HEK293 (cell line): Measurements from ENCODE around the gene CLTC.

ENCODE experiments used
- CTCF ChIA-PET: fragments of 350-600 bp; formaldehyde crosslinking; extraction: SDS; loops from one replicate; lab custom pipeline; 2021; ENCODE audit warnings: antibody characterized with exemption; lab: Yijun Ruan, JAX
- POLR2A ChIA-PET: fragments of 300-600 bp; formaldehyde crosslinking; extraction: SDS; loops from one replicate; lab custom pipeline; 2020; ENCODE audit warnings: antibody characterized with exemption, inconsistent platforms; lab: Yijun Ruan, JAX
- H3K27ac ChIP-seq: fragments of 200-500 bp; sonication (Bioruptor generic); 2 replicates; pipeline ENCODE4 v1.5.1; 2014; ENCODE audit warnings: low read depth, low read length, control low read depth, inconsistent platforms; ENCODE audit errors: extremely low read depth
- H3K36me3 ChIP-seq, 2 experiments: fragments of 200-500 bp in 1 of 2; sonication (Bioruptor generic) in 1 of 2; 1 replicate in 1 of 2; 2 replicates in 1 of 2; pipeline ENCODE4 v1.5.1; 2014 to 2017; ENCODE audit warnings: inconsistent platforms in 2 of 2, low read length in 2 of 2; ENCODE audit not compliant: control insufficient read depth in 2 of 2, insufficient read depth in 1 of 2
- H3K4me1 ChIP-seq: fragments of 200-500 bp; sonication (Bioruptor generic); 2 replicates; pipeline ENCODE4 v1.5.1; 2014; ENCODE audit warnings: mild to moderate bottlenecking, low read length, inconsistent platforms; ENCODE audit not compliant: control insufficient read depth, insufficient read depth
- H3K4me3 ChIP-seq: 2 replicates; pipeline ENCODE4 v1.5.1; 2011; ENCODE audit warnings: low read depth, mild to moderate bottlenecking, control low read depth, low read length, moderate library complexity
- H3K9me3 ChIP-seq: fragments of 200-500 bp; sonication (Bioruptor generic); 2 replicates; pipeline ENCODE4 v1.5.1; 2014; ENCODE audit warnings: low read depth, low read length, inconsistent platforms; ENCODE audit not compliant: control insufficient read depth, insufficient read depth
- FEZF1 ChIP-seq: fragments of 450-650 bp; formaldehyde crosslinking; IDR thresholded peaks from 2 replicates; pipeline ENCODE4 v1.5.1; 2016; ENCODE audit warnings: missing biosample characterization, missing genetic modification characterization
- YY2 ChIP-seq: fragments of 450-650 bp; formaldehyde crosslinking; IDR thresholded peaks from 2 replicates; pipeline ENCODE4 v1.5.1; 2016; ENCODE audit warnings: missing biosample characterization, missing genetic modification characterization
- ZFP3 ChIP-seq: fragments of 450-650 bp; formaldehyde crosslinking; IDR thresholded peaks from 2 replicates; pipeline ENCODE4 v1.5.1; 2016; ENCODE audit warnings: low read depth, missing biosample characterization, missing genetic modification characterization
- ZNF112 ChIP-seq: fragments of 450-650 bp; formaldehyde crosslinking; IDR thresholded peaks from 2 replicates; pipeline ENCODE4 v1.5.0; 2017; ENCODE audit warnings: missing biosample characterization, missing genetic modification characterization
- ZNF133 ChIP-seq: fragments of 450-650 bp; formaldehyde crosslinking; IDR thresholded peaks from 2 replicates; pipeline ENCODE4 v1.5.1; 2016; ENCODE audit warnings: missing biosample characterization, missing genetic modification characterization
- ZNF248 ChIP-seq: fragments of 450-650 bp; formaldehyde crosslinking; IDR thresholded peaks from 2 replicates; pipeline ENCODE4 v1.5.1; 2017; ENCODE audit warnings: missing biosample characterization, missing genetic modification characterization
- ZNF341 ChIP-seq: fragments of 450-650 bp; formaldehyde crosslinking; IDR thresholded peaks from 2 replicates; pipeline ENCODE4; 2016; ENCODE audit warnings: low read depth, missing biosample characterization, missing genetic modification characterization
- ZNF404 ChIP-seq: fragments of 450-650 bp; formaldehyde crosslinking; IDR thresholded peaks from 2 replicates; pipeline ENCODE4 v1.5.1; 2017; ENCODE audit warnings: missing biosample characterization, missing genetic modification characterization
- ZNF544 ChIP-seq: fragments of 450-650 bp; formaldehyde crosslinking; IDR thresholded peaks from 2 replicates; pipeline ENCODE4 v1.5.0; 2017; ENCODE audit warnings: missing biosample characterization, missing genetic modification characterization
- ZNF600 ChIP-seq: fragments of 450-650 bp; formaldehyde crosslinking; IDR thresholded peaks from 2 replicates; pipeline ENCODE4 v1.5.1; 2016; ENCODE audit warnings: missing biosample characterization, missing genetic modification characterization
- ZNF610 ChIP-seq: fragments of 450-650 bp; formaldehyde crosslinking; IDR thresholded peaks from 2 replicates; pipeline ENCODE4 v1.5.1; 2016; ENCODE audit warnings: missing biosample characterization, missing genetic modification characterization, borderline replicate concordance
- TF ChIP-seq, protein P1 (sequence below): fragments of 450-650 bp; formaldehyde crosslinking; IDR thresholded peaks from 2 replicates; pipeline ENCODE4 v1.5.1; 2016; ENCODE audit warnings: missing biosample characterization, missing genetic modification characterization
- TF ChIP-seq, protein P2 (sequence below): fragments of 450-650 bp; formaldehyde crosslinking; IDR thresholded peaks from 2 replicates; pipeline ENCODE4 v1.5.0; 2017; ENCODE audit warnings: missing biosample characterization, missing genetic modification characterization, borderline replicate concordance
- TF ChIP-seq, protein P3 (sequence below): fragments of 450-650 bp; formaldehyde crosslinking; IDR thresholded peaks from 2 replicates; pipeline ENCODE4 v1.5.1; 2016; ENCODE audit warnings: missing biosample characterization, missing genetic modification characterization
- TF ChIP-seq, protein P4 (sequence below): fragments of 450-650 bp; formaldehyde crosslinking; IDR thresholded peaks from 2 replicates; pipeline ENCODE4 v1.5.1; 2016; ENCODE audit warnings: missing biosample characterization, missing genetic modification characterization
- TF ChIP-seq, protein P5 (sequence below): fragments of 450-650 bp; formaldehyde crosslinking; IDR thresholded peaks from 2 replicates; pipeline ENCODE4 v1.5.1; 2016; ENCODE audit warnings: missing biosample characterization, missing genetic modification characterization, low read depth

Gene CLTC

DNA sequence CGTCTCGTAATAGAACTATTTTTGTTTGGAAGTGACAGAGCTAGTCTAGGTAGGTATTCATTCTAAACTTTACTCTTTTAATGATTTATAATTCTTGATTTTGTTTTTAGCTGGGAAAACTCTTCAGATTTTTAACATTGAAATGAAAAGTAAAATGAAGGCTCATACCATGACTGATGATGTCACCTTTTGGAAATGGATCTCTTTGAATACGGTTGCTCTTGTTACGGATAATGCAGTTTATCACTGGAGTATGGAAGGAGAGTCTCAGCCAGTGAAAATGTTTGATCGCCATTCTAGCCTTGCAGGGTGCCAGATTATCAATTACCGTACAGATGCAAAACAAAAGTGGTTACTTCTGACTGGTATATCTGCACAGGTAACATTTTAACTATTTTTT, 27.6 kb downstream of the CLTC start:
- ChIA-PET CTCF (interaction anchor here (1.1 kb wide), 1 partner anchor 23 kb away, joined by 3 read pairs; no protein-coding TSS in a partner anchor), POLR2A (no interaction called here)
- peaks cover 67 to 85% of the 10 kb centered on the region in 2 experiments for H3K36me3 ChIP-seq

DNA sequence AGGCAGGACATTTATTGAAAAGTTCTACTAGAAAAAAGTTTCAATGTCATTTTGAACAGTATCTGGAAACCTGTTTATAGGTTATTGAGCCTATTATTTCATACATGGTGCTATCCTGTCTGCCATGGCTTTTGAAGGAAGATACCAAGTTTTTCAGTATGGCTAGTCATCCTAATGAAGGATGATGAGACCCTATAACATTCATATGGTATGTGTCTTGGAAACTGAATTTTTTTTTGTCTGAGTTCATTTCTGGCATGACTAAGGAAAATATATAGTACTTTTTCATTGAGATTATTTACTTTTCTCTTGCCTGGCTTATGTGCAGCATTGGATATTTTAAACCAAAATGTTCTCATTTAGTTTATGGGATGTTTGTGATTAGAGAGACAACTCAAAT, 30.2 kb downstream of the CLTC start:
- CTCF ChIA-PET = no interaction called here
- POLR2A ChIA-PET = no interaction called here
- H3K36me3 ChIP-seq = peaks cover 80 to 96% of the 10 kb centered on the region in 2 experiments
- H3K4me1 ChIP-seq = peaks cover 9% of the 10 kb centered on the region; the same call in 1 of the 2 replicates
- TF ChIP-seq, protein P1, sequence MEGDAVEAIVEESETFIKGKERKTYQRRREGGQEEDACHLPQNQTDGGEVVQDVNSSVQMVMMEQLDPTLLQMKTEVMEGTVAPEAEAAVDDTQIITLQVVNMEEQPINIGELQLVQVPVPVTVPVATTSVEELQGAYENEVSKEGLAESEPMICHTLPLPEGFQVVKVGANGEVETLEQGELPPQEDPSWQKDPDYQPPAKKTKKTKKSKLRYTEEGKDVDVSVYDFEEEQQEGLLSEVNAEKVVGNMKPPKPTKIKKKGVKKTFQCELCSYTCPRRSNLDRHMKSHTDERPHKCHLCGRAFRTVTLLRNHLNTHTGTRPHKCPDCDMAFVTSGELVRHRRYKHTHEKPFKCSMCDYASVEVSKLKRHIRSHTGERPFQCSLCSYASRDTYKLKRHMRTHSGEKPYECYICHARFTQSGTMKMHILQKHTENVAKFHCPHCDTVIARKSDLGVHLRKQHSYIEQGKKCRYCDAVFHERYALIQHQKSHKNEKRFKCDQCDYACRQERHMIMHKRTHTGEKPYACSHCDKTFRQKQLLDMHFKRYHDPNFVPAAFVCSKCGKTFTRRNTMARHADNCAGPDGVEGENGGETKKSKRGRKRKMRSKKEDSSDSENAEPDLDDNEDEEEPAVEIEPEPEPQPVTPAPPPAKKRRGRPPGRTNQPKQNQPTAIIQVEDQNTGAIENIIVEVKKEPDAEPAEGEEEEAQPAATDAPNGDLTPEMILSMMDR (tag by site-specific recombination) = no peak
- no peak for TF ChIP-seq FEZF1 (tag by site-specific recombination)
- TF ChIP-seq, protein P2, sequence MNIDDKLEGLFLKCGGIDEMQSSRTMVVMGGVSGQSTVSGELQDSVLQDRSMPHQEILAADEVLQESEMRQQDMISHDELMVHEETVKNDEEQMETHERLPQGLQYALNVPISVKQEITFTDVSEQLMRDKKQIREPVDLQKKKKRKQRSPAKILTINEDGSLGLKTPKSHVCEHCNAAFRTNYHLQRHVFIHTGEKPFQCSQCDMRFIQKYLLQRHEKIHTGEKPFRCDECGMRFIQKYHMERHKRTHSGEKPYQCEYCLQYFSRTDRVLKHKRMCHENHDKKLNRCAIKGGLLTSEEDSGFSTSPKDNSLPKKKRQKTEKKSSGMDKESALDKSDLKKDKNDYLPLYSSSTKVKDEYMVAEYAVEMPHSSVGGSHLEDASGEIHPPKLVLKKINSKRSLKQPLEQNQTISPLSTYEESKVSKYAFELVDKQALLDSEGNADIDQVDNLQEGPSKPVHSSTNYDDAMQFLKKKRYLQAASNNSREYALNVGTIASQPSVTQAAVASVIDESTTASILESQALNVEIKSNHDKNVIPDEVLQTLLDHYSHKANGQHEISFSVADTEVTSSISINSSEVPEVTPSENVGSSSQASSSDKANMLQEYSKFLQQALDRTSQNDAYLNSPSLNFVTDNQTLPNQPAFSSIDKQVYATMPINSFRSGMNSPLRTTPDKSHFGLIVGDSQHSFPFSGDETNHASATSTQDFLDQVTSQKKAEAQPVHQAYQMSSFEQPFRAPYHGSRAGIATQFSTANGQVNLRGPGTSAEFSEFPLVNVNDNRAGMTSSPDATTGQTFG (tag by site-specific recombination) = no peak
- TF ChIP-seq ZNF610 (tag by site-specific recombination) = no peak
- no peak for TF ChIP-seq ZNF112 (tag by site-specific recombination)
- TF ChIP-seq, protein P3, sequence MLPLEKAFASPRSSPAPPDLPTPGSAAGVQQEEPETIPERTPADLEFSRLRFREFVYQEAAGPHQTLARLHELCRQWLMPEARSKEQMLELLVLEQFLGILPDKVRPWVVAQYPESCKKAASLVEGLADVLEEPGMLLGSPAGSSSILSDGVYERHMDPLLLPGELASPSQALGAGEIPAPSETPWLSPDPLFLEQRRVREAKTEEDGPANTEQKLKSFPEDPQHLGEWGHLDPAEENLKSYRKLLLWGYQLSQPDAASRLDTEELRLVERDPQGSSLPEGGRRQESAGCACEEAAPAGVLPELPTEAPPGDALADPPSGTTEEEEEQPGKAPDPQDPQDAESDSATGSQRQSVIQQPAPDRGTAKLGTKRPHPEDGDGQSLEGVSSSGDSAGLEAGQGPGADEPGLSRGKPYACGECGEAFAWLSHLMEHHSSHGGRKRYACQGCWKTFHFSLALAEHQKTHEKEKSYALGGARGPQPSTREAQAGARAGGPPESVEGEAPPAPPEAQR (tag by site-specific recombination) = no peak
- TF ChIP-seq ZNF248 (tag by site-specific recombination) = no peak
- no peak for TF ChIP-seq ZNF341 (tag by site-specific recombination)
- no peak for TF ChIP-seq ZNF404 (tag by site-specific recombination)
- TF ChIP-seq, protein P4, sequence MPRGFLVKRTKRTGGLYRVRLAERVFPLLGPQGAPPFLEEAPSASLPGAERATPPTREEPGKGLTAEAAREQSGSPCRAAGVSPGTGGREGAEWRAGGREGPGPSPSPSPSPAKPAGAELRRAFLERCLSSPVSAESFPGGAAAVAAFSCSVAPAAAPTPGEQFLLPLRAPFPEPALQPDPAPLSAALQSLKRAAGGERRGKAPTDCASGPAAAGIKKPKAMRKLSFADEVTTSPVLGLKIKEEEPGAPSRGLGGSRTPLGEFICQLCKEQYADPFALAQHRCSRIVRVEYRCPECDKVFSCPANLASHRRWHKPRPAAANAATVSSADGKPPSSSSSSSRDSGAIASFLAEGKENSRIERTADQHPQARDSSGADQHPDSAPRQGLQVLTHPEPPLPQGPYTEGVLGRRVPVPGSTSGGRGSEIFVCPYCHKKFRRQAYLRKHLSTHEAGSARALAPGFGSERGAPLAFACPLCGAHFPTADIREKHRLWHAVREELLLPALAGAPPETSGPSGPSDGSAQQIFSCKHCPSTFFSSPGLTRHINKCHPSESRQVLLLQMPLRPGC (tag by site-specific recombination) = no peak
- no peak for TF ChIP-seq ZNF544 (tag by site-specific recombination)
- no peak for TF ChIP-seq ZNF133
- TF ChIP-seq, all 188 proteins: peak for 0
- Histone ChIP-seq H3K27ac (no peak overlapping the region), H3K9me3 (no peaks in the 10 kb centered on the region), H3K4me3 (no peak overlapping the region)

More for the DNA sequence above, 27.6 kb downstream of the CLTC start:
- Histone ChIP-seq H3K9me3 (no peaks in the 10 kb centered on the region), H3K4me3 (no peak overlapping the region), H3K27ac (no peak overlapping the region), H3K4me1 (peaks cover 15% of the 10 kb centered on the region)
- TF ChIP-seq ZNF600 (tag by site-specific recombination) (peak; percentile 85), ZFP3 (tag by site-specific recombination) (no peak), YY2 (tag by site-specific recombination) (no peak)
- TF ChIP-seq, protein P5, sequence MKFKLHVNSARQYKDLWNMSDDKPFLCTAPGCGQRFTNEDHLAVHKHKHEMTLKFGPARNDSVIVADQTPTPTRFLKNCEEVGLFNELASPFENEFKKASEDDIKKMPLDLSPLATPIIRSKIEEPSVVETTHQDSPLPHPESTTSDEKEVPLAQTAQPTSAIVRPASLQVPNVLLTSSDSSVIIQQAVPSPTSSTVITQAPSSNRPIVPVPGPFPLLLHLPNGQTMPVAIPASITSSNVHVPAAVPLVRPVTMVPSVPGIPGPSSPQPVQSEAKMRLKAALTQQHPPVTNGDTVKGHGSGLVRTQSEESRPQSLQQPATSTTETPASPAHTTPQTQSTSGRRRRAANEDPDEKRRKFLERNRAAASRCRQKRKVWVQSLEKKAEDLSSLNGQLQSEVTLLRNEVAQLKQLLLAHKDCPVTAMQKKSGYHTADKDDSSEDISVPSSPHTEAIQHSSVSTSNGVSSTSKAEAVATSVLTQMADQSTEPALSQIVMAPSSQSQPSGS (tag by site-specific recombination) = peak; percentile 69
